Fibroblast of lung (primary cell): Measurements from ENCODE around the gene GOLGA8T. TPM values are rescaled to one million over a fixed set of nuclear protein-coding genes. Genes with fewer than 3 reads are reported as not detected.
"Not testable (repeated sequence)": the region's sequence is repeated elsewhere in the genome, so short reads cannot be mapped to it uniquely, and the experiment has no call there.

ENCODE experiments used
- DNase-seq, 2 donors: peaks; one replicate each; pipeline versions ENCODE4 v3.0.0 to v3.0.0-alpha.2; 2010; ENCODE audit warnings: low read depth in 2 of 2
- H2AFZ ChIP-seq: 2 replicates; pipeline ENCODE4 v1.5.1; 2012; ENCODE audit warnings: low read length, control low read depth, inconsistent platforms
- H3K27ac ChIP-seq: 2 replicates; pipeline ENCODE4 v1.5.1; 2011; ENCODE audit warnings: low read length, control low read depth; ENCODE audit not compliant: insufficient read depth
- H3K27me3 ChIP-seq: 2 replicates; pipeline ENCODE4 v1.5.1; 2011; ENCODE audit warnings: mild to moderate bottlenecking, low read length; ENCODE audit not compliant: control insufficient read depth, insufficient read depth
- H3K36me3 ChIP-seq: 2 replicates; pipeline ENCODE4 v1.5.1; 2011; ENCODE audit warnings: low read length; ENCODE audit not compliant: control insufficient read depth, insufficient read depth
- H3K4me1 ChIP-seq: 2 replicates; pipeline ENCODE4 v1.5.1; 2011; ENCODE audit warnings: low read length; ENCODE audit not compliant: control insufficient read depth, insufficient read depth; ENCODE audit errors: extremely low read depth
- H3K4me2 ChIP-seq: 2 replicates; pipeline ENCODE4 v1.5.1; 2011; ENCODE audit warnings: low read length, control low read depth; ENCODE audit not compliant: insufficient read depth; ENCODE audit errors: extremely low read depth
- H3K4me3 ChIP-seq, 4 experiments: fragments of 200-600 bp in 1 of 4; sonication (generic) in 1 of 4; replicated peaks in 1 of 4; 2 replicates each; pipeline ENCODE4 v1.5.1; 2011 to 2016; ENCODE audit warnings: low read length in 4 of 4, low read depth in 3 of 4, mild to moderate bottlenecking in 3 of 4, control low read depth in 2 of 4, inconsistent platforms in 1 of 4, mixed read lengths in 1 of 4; ENCODE audit not compliant: insufficient read depth in 1 of 4; ENCODE audit errors: control extremely low read depth in 1 of 4
- H3K79me2 ChIP-seq: 2 replicates; pipeline ENCODE4 v1.5.1; 2012; ENCODE audit warnings: mild to moderate bottlenecking, low read length, inconsistent platforms; ENCODE audit not compliant: control insufficient read depth, insufficient read depth
- H3K9ac ChIP-seq: 2 replicates; pipeline ENCODE4 v1.5.1; 2011; ENCODE audit warnings: mild to moderate bottlenecking, low read length, control low read depth; ENCODE audit not compliant: insufficient read depth
- H3K9me3 ChIP-seq: 2 replicates; pipeline ENCODE4 v1.5.1; 2012; ENCODE audit warnings: low read depth, low read length; ENCODE audit not compliant: control insufficient read depth, insufficient read depth
- H4K20me1 ChIP-seq: 2 replicates; pipeline ENCODE4 v1.5.1; 2011; ENCODE audit warnings: low read length; ENCODE audit not compliant: control insufficient read depth, insufficient read depth; ENCODE audit errors: extremely low read depth
- polyA minus RNA-seq: library from RNA; depleted of rRNA, polyadenylated mRNA; stranded (reverse); fragments of >200 nt; gene quantifications from 2 replicates; pipeline ENCODE4 v1.2.3, GENCODE V29; 2011; ENCODE audit warnings: low replicate concordance
- polyA plus RNA-seq, 2 donors: library from polyadenylated mRNA; depleted of rRNA in 1 of 2; stranded (reverse) in 1 of 2; unstranded in 1 of 2; fragments of >200 nt; gene quantifications; 2 replicates each; pipeline ENCODE4 v1.2.1, GENCODE V29; 2011 to 2012; ENCODE audit warnings: missing spikeins in 1 of 2
- total RNA-seq: library from RNA; depleted of rRNA; stranded (reverse); fragments of >200 nt; gene quantifications from 2 replicates; pipeline ENCODE4 v1.2.1, GENCODE V29; 2014

GOLGA8T gene, protein sequence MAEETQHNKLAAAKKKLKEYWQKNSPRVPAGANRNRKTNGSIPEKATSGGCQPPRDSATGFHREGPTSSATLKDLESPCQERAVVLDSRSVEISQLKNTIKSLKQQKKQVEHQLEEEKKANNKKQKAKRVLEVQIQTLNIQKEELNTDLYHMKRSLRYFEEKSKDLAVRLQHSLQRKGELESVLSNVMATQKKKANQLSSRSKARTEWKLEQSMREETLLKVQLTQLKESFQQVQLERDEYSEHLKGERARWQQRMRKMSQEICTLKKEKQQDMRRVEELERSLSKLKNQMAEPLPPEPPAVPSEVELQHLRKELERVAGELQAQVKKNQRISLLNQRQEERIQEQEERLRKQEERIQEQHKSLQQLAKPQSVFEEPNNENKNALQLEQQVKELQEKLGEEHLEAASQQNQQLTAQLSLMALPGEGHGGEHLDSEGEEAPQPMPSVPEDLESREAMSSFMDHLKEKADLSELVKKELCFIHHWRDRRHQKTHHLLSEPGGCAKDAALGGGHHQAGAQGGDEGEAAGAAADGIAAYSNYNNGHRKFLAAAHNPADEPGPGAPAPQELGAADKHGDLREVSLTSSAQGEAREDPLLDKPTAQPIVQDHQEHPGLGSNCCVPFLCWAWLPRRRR
- 0.17 and 0.26 TPM in 2 replicates for total RNA-seq
- 0.03 TPM in 1 of 2 replicates, not detected in the other for polyA plus RNA-seq
- polyA plus RNA-seq (2012) = 0.21 TPM in 1 of 2 replicates, not detected in the other
- not detected in 2 replicates for polyA minus RNA-seq

GRCh38 chr15:30134751-30135150 lies at the start of gene GOLGA8T:
GOLGA8T (plus strand) TSS chr15:30135051; CDS start chr15:30135149, 98 bp downstream.
- not testable (repeated sequence) for H2AFZ ChIP-seq, H4K20me1 ChIP-seq, DNase-seq, H3K79me2 ChIP-seq, H3K9me3 ChIP-seq, H3K27ac ChIP-seq, H3K27me3 ChIP-seq, H3K4me3 ChIP-seq, H3K9ac ChIP-seq, H3K4me2 ChIP-seq, H3K36me3 ChIP-seq, H3K4me1 ChIP-seq

- not testable (repeated sequence) for H3K4me3 ChIP-seq, H3K9ac ChIP-seq, H3K27me3 ChIP-seq, H4K20me1 ChIP-seq, H3K4me1 ChIP-seq, H3K36me3 ChIP-seq, H3K79me2 ChIP-seq, H3K4me2 ChIP-seq, H3K27ac ChIP-seq, H3K9me3 ChIP-seq, H2AFZ ChIP-seq, DNase-seq
These were observed 37.0 kb upstream of the GOLGA8T start for GRCh38 chr15:30097827-30098226.

DNA sequence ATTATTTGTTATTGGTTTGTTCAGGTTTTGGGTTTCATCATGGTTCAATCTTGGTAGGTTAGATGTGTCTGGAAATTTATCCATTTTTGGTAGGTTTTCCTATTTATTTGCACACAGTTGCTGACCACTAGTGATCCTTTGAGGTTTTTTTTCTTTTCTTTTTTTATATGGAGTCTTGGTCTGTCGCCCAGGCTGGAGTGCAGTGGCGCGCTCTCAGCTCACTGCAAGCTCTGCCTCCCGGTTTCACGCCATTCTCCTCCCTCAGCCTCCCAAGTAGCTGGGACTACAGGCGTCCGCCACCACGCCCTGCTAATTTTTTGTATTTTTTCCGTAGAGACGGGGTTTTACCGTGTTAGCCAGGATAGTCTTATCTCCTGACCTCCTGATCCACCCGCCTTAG lies 32.0 kb upstream of the GOLGA8T start:
- not testable (repeated sequence) for H3K79me2 ChIP-seq, H3K27me3 ChIP-seq, H3K27ac ChIP-seq, H2AFZ ChIP-seq, H4K20me1 ChIP-seq, DNase-seq, H3K4me3 ChIP-seq, H3K4me2 ChIP-seq, H3K9ac ChIP-seq, H3K4me1 ChIP-seq, H3K9me3 ChIP-seq, H3K36me3 ChIP-seq

DNA sequence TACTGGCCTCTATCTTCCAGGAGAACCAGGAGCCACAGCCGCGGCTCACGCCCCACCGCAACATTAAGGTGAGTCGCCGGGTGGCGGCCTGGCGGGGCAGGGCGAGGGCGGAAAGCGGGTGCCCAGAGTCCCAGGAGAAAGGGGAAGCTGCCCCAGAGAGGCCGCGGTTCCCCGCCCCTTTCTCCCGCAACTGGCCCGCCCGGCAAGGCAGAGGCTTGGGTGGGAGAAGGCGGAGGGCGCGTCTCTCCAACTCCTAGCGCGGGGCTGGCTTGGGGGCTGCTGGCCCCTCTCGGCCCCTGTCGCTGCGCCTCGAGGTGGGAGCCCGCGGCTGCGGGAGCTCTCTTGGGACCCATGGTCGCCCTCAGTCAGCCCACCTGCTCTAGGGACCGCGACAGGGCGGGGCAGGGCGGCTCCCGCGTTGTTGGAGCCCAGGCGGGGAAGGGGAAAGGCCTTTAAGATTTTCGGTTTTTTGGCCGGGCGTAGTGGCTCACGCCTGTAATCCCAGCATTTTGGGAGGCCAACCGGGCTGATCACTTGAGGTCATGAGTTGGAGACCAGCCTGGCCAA lies 30.8 kb upstream of the GOLGA8T start:
- H3K79me2 ChIP-seq, H3K9ac ChIP-seq, H3K27ac ChIP-seq, H2AFZ ChIP-seq, H3K9me3 ChIP-seq, H3K4me1 ChIP-seq, H3K36me3 ChIP-seq, H4K20me1 ChIP-seq, H3K27me3 ChIP-seq, DNase-seq: not testable (repeated sequence)
- Histone ChIP-seq H3K4me3 (peak overlapping the region in 2 of 4 experiments; percentile 28 to 34), H3K4me2 (peak overlapping the region; percentile 13)

GRCh38 chr15:30110591-30110990 lies 24.3 kb upstream of the GOLGA8T start:
- not testable (repeated sequence) for H3K79me2 ChIP-seq, H3K27me3 ChIP-seq, H3K4me3 ChIP-seq, H3K27ac ChIP-seq, H3K36me3 ChIP-seq, H3K4me1 ChIP-seq, H3K9me3 ChIP-seq, H4K20me1 ChIP-seq, H3K9ac ChIP-seq, DNase-seq, H3K4me2 ChIP-seq, H2AFZ ChIP-seq

GRCh38 chr15:30130066-30130465 lies 4.8 kb upstream of the GOLGA8T start:
- not testable (repeated sequence) for H3K9ac ChIP-seq, H3K79me2 ChIP-seq, H2AFZ ChIP-seq, H3K4me1 ChIP-seq, H3K4me2 ChIP-seq, H3K27ac ChIP-seq, H3K27me3 ChIP-seq, H3K36me3 ChIP-seq, H3K4me3 ChIP-seq, H3K9me3 ChIP-seq, H4K20me1 ChIP-seq
- peak in 1 of 2 donors; percentile 5 for DNase-seq
